ENCODE measurements around the gene SOCS1.

SOCS1 gene

DNA sequence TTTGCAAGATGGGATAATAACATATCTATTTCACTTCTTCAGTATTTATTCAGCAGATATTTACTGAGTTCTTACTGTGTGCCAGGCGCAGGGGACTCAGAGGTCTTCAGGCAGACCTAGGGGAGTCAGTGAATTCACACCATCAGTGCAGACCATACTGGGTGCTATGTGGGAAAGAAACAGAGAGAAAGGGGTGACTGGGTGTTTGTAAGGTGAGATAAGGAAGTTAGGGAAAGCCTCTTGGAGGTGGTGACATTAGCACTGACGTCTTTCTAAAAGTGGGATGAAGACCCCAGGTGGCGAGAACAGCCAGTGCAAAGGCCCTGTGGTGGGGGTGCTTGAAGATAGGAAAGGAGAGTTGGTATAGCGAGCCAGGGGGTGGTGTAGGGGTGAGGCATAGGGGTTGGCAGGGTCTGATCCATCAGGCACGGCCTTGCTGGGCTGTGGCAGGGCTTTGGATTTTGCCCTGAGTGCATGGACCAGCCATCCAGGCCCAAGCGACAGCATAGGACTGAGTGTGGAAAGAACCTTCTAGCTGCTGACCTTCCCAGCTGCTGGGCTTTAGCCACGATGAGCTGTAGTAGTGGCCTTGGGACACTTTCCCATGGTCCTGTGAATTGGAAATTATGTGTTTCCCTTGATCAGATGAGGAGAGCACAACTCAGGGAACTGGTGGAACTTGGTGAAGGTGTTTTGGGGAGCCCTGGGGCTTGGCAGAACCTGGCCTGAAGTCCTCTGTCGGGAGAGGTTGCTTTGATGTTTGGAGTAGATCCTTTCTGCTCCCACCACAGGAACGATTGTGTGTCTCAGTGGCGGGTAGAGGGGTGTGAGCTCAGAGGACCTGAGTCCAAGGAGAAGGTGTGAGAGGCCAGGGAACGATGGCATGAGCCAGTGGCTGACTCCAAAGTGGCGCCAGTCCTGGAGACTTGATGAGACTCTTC is 3.9 kb upstream of the SOCS1 start:
- Mint-ChIP-seq H3K27me3 (no peaks in the 10 kb centered on the region), H3K9me3 (no peaks in the 10 kb centered on the region), H3K36me3 (no peaks in the 10 kb centered on the region), H3K27ac (no peak overlapping the region), H3K4me3 (no peak overlapping the region), H3K4me1 (peaks cover 35% of the 10 kb centered on the region)
- DNase-seq (ENCODE audit: low spot score in 2 of 2) = no peak
- no peak for ATAC-seq (ENCODE audit: low read depth)

DNA sequence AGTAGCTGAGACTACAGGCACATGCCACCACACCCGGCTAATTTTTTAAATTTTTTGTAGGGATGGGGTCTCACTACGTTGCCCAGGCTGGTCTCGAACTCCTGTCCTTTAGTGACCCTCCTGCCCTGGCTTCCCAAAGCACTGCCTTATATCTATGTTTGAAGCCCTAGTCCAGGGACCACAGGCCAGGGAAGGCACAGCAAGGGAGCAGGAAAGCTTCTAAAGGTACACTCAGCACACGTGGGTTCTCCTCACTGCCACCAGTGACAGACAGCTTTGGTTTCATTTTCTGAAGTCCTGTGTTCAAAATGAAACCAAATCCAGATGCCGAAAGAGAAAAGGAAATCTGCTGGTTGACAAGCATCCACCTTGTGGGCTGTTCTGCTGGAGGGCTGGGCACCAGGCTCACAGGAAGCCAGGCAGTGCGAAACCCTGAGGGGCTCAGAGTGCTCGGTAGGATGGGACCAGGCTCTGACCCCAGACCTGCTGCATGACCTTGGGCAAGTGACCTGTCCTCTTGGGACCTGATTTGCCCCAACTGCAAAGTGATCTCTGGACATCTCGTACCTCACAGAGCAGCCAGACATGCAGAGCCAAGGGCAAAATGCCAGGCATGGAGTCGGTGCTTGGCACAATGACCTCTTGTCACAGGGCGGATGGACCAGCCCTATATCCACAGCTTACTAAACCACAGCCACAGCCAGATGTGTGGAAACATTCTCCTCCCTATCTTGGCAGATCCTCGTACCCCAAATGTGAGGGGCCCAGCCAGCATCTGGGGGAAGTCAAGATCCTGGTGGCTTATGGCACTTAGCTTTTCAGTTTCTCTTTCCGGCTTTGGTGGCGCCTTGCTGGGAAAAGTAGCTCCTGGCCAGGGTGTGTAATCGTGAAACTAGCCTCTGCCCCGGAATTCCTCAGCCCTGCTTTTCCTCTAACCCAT is 2.8 kb upstream of the SOCS1 start:
- Mint-ChIP-seq H3K4me3 (peak overlapping the region; percentile 61), H3K27ac (no peak overlapping the region), H3K36me3 (no peaks in the 10 kb centered on the region), H3K4me1 (peaks cover 28% of the 10 kb centered on the region), H3K27me3 (no peaks in the 10 kb centered on the region), H3K9me3 (no peaks in the 10 kb centered on the region)
- DNase-seq (ENCODE audit: low spot score in 2 of 2) = peak in 1 of 2 donors; percentile 17
- peak; percentile 7 for ATAC-seq (ENCODE audit: low read depth)

DNA sequence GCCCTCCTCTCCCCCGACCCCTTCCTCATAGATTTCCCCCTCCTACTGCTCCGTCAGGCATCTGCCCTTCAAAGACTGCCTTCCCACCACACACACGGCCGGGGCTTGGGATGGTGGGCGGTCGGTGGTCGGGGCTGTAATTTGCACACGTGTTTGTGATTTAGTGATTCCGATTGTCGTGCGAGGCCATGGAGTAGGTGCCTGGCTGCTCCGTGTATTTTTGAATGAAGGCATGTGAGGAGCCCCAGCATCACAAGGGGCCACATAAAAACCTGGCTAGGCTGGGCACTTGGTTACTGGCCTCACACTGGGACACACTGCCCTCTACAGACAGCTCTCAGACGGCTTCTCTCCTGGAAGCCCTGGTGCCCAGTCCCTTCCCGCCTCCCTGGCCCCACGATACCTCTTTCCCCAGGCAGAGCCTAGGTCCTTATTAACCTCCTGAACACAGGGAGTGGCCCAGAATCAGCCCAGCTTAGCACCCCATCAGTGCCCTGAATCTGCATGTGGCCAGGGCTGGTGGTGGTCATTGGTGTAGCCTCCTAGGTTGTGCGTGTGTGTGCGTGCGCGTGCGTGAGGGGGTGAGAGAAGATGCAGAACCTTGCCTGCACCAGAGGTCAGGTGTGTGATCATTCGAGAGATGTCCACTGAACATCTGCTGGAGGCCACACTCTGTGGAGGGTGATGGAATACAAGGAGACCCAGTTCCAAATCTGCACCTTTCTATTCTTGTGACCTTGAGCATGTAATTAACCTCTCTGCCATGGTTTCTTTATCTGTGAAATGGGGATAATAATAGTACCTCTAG is 1.3 kb upstream of the SOCS1 start:
- DNase-seq (ENCODE audit: low spot score in 2 of 2) = no peak

DNA sequence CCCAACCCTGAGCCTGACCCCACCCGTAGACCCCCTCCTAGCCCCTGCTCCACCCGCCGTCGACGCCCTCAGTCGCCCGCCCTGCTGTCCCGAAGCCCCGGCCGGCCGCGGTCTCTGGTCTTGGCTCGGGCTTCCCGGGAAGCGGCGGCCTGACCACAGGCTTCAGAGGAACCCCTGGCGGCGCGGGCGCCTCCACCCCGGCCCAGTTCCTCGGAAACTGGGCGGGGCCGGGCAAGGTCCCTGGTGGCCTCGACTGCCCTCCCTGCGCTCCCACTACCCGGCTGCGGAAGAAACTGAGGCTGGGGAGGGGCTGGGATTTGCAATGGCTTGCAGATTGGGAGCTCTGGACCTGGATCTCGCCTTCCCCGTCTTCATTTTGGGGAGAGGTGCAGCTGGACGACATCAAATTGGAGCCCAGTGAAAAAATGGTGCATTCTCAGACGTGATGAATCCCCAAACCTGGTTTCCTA is 692 bp upstream of the SOCS1 start:
- no peak for DNase-seq (ENCODE audit: low spot score in 2 of 2)
- no peaks in the 10 kb centered on the region for H3K9me3 Mint-ChIP-seq
- peak overlapping the region; percentile 99 for H3K4me3 Mint-ChIP-seq
- peaks cover 2% of the 10 kb centered on the region for H3K36me3 Mint-ChIP-seq
- no peak for ATAC-seq (ENCODE audit: low read depth)
- peak overlapping the region; percentile 98 for H3K27ac Mint-ChIP-seq
- H3K4me1 Mint-ChIP-seq = peaks cover 33% of the 10 kb centered on the region
- H3K27me3 Mint-ChIP-seq = no peaks in the 10 kb centered on the region

More for the DNA sequence above, 1.3 kb upstream of the SOCS1 start:
- Mint-ChIP-seq H3K4me1 (peaks cover 28% of the 10 kb centered on the region), H3K27me3 (no peaks in the 10 kb centered on the region), H3K9me3 (no peaks in the 10 kb centered on the region), H3K27ac (peak overlapping the region; percentile 98), H3K4me3 (peak overlapping the region; percentile 99), H3K36me3 (no peaks in the 10 kb centered on the region)
- no peak for ATAC-seq (ENCODE audit: low read depth)

DNA sequence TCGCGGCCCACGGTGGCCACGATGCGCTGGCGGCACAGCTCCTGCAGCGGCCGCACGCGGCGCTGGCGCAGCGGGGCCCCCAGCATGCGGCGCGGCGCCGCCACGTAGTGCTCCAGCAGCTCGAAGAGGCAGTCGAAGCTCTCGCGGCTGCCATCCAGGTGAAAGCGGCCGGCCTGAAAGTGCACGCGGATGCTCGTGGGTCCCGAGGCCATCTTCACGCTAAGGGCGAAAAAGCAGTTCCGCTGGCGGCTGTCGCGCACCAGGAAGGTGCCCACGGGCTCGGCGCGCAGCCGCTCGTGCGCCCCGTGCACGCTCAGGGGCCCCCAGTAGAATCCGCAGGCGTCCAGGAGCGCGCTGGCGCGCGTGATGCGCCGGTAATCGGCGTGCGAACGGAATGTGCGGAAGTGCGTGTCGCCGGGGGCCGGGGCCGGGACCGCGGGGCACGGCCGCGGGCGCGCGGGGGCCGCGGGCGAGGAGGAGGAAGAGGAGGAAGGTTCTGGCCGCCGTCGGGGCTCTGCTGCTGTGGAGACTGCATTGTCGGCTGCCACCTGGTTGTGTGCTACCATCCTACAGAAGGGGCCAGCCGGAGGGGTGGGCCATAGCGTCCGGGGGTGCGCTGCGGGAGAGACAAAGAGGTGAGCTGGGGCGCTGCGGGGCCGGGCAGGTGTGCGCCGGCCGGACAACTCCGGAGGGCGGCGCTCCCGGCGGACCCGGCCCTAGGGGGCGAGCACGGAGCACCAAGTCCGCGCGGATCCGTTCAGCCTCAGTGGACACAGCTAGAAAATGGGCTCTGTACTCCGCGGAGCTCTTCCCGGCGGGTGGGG is 879 bp downstream of the SOCS1 start:
- peak; percentile 63 to 69 for DNase-seq (ENCODE audit: low spot score in 2 of 2)
- ATAC-seq (ENCODE audit: low read depth) = peak; percentile 45

DNA sequence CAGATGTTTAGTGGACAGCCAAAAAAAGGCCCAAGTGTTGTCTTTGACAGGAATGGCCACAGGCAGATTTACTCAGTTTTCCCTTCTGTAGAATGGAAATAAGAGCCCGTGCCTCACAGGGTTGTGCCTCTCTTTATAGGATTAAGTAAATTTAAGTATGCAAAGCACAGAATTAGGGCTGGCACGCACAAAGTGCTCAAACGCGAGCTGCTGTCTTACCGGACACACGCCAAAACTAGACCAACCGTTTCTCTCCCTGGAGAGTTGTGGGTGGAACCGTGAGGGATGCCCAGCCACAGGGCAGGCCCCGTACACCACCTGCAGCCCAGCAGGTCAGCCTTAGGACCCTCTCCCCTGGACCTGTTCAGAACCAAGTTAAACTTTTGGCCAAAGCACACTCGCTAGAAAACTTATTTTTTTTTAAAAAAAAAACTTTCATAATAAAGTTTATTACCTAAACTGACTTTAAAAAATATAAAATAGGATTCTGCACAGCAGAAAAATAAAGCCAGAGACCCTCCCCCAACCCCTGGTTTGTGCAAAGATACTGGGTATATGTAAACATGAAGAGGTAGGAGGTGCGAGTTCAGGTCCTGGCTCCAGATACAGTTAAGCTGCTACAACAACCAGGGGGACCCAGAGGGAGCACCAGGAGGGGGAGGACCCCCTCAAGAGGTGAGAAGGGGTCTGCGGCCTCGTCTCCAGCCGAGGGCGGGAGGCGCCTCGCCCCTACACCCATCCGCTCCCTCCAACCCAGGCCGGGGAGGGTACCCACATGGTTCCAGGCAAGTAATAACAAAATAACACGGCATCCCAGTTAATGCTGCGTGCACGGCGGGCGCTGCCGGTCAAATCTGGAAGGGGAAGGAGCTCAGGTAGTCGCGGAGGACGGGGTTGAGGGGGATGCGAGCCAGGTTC is 1.8 kb downstream of the SOCS1 start:
- no peak for DNase-seq (ENCODE audit: low spot score in 2 of 2)
- H3K27me3 Mint-ChIP-seq = no peaks in the 10 kb centered on the region
- peak overlapping the region; percentile 88 for H3K27ac Mint-ChIP-seq
- H3K36me3 Mint-ChIP-seq = peaks cover 2% of the 10 kb centered on the region
- H3K4me1 Mint-ChIP-seq = peaks cover 30% of the 10 kb centered on the region
- no peak for ATAC-seq (ENCODE audit: low read depth)
- no peaks in the 10 kb centered on the region for H3K9me3 Mint-ChIP-seq
- H3K4me3 Mint-ChIP-seq = peak overlapping the region; percentile 86

More for the DNA sequence above, 879 bp downstream of the SOCS1 start:
- H3K4me3 Mint-ChIP-seq = peak overlapping the region; percentile 86
- H3K4me1 Mint-ChIP-seq = peaks cover 33% of the 10 kb centered on the region
- peak overlapping the region; percentile 88 for H3K27ac Mint-ChIP-seq
- no peaks in the 10 kb centered on the region for H3K9me3 Mint-ChIP-seq
- H3K36me3 Mint-ChIP-seq = peaks cover 2% of the 10 kb centered on the region
- no peaks in the 10 kb centered on the region for H3K27me3 Mint-ChIP-seq

DNA sequence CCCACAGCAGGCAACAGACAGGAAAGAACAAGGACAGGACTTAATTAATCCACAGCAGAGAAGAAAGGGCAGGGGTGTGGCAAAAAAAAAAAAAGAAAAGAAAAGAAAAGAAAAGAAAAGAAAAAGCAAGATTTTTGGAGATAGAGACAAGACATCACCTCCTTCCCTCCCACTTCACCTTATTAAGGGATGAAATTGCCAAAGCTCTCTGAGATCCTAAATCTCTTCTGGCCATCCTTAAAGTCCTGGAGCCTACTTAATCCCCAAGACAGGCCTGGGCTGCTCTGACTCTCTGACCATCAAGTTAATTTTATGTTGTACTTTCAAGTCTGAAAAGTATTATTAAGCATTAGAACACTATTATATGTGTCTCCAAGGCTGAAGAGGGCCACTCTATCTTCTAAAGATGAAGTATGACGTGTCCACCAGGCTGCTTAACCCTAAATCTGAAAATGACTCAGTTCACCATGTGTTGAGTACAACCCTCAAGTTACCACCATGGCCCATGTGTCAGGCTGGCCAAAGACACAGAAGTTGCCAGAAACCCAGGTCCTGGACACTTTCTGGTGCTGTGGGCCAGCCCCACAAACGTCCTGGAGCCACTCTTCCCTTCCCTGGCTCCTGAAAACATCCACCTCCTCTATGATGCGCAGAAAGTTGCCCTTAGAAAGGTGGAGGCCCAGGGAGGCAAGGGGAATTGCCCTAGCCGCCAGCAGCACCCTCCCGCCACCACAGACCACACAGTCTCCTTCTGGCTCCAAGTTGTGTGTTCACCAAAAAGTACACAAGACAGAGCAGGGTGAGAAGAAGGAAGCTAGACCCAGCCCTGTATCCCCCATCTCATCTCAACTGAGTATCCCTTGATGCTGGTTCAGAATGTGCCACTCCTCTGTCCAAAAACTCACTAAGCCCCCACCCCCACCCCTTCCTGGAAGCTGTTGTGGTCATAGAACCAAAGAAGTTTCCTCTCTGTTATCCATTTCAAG is 2.7 kb downstream of the SOCS1 start:
- H3K4me1 Mint-ChIP-seq = peaks cover 23% of the 10 kb centered on the region
- no peaks in the 10 kb centered on the region for H3K9me3 Mint-ChIP-seq
- H3K27ac Mint-ChIP-seq = no peak overlapping the region
- peaks cover 2% of the 10 kb centered on the region for H3K36me3 Mint-ChIP-seq
- no peak for DNase-seq (ENCODE audit: low spot score in 2 of 2)
- peak overlapping the region; percentile 56 for H3K4me3 Mint-ChIP-seq
- no peaks in the 10 kb centered on the region for H3K27me3 Mint-ChIP-seq
- ATAC-seq (ENCODE audit: low read depth) = no peak

DNA sequence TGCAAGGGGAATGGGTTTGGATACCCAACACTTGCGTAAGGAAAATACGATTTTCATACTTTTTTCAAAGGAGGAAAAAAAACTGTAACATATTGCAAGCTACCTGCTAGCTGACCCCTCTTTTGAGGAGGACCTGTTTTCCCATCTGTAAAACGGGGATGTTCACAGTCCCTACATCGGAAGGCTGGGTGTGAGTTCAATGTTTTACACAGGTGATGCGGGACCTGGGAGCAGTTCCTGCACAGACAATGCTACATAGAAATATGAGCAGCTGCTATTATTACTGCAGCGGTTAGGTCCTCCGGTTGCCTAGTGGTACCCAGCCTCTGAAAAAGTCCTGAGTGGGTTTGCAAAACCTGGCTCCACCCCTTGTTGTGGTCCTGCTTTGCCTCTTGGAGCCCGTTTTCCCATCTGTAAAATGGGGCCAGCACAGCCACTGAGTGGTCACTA is 3.5 kb downstream of the SOCS1 start:
- Mint-ChIP-seq H3K9me3 (no peaks in the 10 kb centered on the region), H3K27me3 (no peaks in the 10 kb centered on the region), H3K4me1 (peaks cover 21% of the 10 kb centered on the region), H3K36me3 (peaks cover 2% of the 10 kb centered on the region), H3K4me3 (no peak overlapping the region), H3K27ac (peak overlapping the region; percentile 75)
- DNase-seq (ENCODE audit: low spot score in 2 of 2) (no peak), ATAC-seq (ENCODE audit: low read depth) (no peak)

DNA sequence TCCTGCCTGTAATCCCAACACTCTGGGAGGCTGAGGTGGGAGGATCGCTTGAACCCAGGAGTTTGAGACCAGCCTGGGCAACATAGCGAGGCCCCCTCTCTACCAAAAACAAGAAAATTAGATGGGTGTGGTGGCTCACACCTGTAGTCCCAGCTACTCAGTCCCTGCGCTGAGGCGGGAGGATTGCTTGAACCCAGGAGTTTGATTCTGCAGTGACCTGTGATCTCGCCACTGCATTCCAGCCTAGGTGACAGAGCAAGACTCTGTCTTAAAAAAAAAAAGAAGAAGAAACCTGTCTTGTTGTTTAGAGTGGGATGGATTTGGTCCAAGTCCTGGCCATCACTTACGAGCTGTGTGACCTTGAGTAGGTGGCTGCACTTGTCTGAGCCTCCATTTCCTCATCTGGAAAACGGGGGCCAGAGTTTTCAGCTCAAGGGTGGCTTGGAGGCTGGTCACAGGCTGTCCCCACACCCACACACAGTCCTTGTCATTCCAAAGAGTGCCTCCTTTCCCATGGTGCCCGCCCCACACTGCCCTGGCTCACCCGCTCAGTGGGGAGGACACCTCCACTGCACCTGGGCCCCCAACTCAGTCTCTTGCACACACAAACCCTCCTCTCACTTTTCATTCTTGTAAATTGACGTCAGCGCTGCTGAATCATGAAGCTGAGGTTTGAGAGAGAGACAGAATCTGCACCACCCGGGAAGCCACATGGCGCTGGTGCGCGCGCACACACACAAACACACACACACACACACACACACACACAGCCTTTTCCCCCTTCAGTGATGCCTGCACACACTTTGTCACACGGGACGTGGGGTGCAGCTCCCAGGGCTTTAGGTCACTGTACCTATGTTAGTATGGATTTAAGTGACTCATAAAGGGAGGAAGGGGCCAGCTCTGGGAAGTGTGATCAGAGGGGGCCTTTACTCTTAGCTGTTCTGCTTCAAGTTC is 4.2 kb downstream of the SOCS1 start:
- Mint-ChIP-seq H3K4me1 (peaks cover 14% of the 10 kb centered on the region), H3K4me3 (no peak overlapping the region), H3K36me3 (peaks cover 2% of the 10 kb centered on the region), H3K27ac (peak overlapping the region; percentile 75), H3K9me3 (no peaks in the 10 kb centered on the region), H3K27me3 (no peaks in the 10 kb centered on the region)
- no peak for DNase-seq (ENCODE audit: low spot score in 2 of 2)
- ATAC-seq (ENCODE audit: low read depth) = no peak

DNA sequence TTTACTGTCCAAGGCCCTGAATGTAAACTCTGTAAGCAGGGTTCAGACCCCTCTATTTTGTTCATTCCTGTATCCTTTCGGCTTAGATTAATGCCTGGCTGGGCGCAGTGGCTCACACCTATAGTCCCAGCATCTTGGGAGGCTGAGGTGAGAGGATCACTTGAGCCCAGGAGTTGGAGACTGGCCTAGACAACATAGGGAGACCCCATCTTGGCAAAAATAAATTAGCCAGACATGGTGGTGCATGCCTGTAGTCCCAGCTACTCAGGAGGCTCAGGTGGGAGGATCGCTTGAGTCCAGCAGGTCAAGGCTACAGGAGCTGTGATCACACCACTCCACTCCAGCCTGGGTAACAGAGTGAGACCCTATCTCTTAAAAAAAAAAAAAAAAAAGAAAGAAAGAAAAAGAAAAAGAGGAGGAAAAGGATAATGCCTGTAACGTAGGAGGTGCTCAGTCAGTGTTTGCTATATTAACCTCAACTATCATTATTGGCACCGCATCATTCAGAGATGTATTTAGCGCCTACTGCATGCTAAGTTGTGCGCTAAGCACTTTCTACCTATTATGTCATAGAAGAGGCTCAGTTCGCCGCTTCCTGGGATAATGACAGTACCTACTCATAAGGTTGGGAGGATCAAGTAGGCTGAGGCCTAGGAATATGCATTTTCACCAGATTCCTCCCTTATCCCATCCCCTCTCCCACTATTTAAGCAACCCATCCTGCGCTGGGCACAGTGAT is 5.0 kb downstream of the SOCS1 start:
- Mint-ChIP-seq H3K36me3 (peaks cover 2% of the 10 kb centered on the region), H3K4me1 (peaks cover 14% of the 10 kb centered on the region), H3K27ac (no peak overlapping the region), H3K4me3 (no peak overlapping the region), H3K27me3 (no peaks in the 10 kb centered on the region), H3K9me3 (no peaks in the 10 kb centered on the region)
- DNase-seq (ENCODE audit: low spot score in 2 of 2) (no peak), ATAC-seq (ENCODE audit: low read depth) (no peak)

All from memory B cell (primary cell).